ENCODE results near the gene CCT2. TPM values are rescaled to one million over a fixed set of nuclear protein-coding genes. Genes with fewer than 3 reads are reported as not detected.
A peak's percentile ranks its signal among the peaks of the same experiment; 100 is the strongest.

Gene CCT2
- 100 to 1,000 TPM; 484 to 501 TPM for total RNA-seq

DNA sequence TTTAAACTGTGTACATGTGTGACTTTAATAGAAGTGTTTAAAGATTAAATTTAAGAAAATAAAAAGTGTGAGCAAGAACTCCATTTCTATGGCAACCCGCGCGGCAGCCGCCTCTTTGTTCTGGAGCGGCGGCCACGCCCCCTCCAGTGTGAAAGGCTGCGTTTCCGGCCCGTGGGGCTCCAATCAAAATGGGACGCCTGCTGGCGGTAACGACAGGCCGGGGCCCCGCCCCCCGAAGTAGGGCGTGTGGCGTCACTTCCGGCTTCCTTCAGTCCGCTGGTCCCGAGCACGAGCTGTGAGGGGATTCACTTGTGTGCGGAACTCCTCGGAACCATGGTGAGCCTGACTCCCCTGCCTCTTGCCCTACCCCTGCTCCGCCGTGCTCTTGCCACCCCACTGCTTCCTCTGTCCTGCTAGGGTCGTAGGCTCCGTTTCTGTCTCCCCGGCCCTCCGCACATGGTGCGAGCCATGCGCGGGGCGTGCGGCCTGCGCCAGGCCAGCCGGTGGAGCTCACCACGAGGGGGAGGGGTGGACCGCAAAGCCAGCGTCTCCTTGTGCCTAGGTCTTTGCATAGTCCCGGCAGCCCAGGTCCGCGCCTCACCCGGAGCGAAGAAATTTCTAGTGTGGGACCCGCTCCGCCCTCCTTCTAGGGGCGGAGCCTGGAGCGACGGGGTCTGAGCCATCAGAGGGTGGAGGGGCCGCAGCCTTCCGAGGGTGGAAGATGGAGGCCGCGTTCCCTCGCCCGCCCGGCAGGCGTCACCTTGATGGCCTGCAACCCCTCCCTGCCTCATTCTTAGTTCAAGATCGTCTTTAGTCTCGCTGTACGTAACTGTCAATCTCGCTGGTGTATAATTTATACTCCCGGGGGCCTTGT, at the start of gene CCT2:
CCT2 (plus strand) TSS at position 271 of the 874 bp plus-strand sequence; CDS start at position 334, 63 bp downstream.
- peak within 1 kb of the TSS; percentile 99 for H3K27ac Mint-ChIP-seq
- peak; percentile 96 for DNase-seq
- peaks cover 34% of the 10 kb centered on the region for H3K36me3 Mint-ChIP-seq
- peaks cover 24% of the 10 kb centered on the region for H3K4me1 Mint-ChIP-seq
- peak within 1 kb of the TSS; percentile 89 for H3K4me3 Mint-ChIP-seq
- H3K27me3 Mint-ChIP-seq = no peaks in the 10 kb centered on the region
- no peaks in the 10 kb centered on the region for H3K9me3 Mint-ChIP-seq

DNA sequence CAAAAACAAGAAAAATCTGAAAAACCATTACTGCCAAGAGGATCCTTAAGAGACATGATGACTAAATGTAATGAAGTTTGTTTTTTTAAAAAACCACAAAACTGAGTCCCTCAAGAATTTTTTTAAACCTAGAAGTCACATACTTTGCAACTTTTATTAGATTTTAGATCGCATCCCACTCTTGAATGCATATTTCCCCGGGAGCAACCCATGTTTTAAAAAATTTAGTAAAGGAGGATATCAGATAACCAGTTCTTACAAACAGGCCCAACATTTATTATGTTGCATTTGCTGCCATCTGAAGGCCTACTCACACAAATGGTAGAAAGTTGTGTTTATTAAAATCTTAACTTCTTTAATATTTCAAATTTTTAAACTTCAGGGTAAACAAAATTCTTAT, 44.3 kb upstream of the CCT2 start:
- Mint-ChIP-seq H3K4me3 (no peak overlapping the region), H3K36me3 (peaks cover 23% of the 10 kb centered on the region), H3K4me1 (no peaks in the 10 kb centered on the region), H3K9me3 (peaks cover 10% of the 10 kb centered on the region), H3K27ac (no peak overlapping the region), H3K27me3 (no peaks in the 10 kb centered on the region)
- no peak for DNase-seq

DNA sequence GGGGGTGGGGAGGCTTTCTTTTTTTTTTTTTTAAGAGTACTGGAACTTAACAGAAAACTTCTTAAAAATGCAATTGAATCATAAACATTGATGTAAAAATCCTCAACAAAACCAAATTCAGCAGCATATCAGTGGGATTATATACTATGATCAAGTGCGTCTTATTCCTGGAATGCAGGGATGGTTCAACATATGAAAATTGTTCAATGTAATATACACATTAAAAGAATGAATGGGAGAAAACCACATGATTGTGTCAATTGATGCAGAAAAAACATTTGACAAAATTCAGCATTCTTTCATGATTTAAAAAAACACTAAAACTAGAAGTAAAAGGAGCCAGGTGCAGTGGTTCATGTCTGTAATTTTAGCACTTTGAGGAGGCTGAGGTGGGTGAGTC, 41.2 kb upstream of the CCT2 start:
- no peak for DNase-seq
- Mint-ChIP-seq H3K36me3 (peaks cover 20% of the 10 kb centered on the region), H3K4me1 (no peaks in the 10 kb centered on the region)

DNA sequence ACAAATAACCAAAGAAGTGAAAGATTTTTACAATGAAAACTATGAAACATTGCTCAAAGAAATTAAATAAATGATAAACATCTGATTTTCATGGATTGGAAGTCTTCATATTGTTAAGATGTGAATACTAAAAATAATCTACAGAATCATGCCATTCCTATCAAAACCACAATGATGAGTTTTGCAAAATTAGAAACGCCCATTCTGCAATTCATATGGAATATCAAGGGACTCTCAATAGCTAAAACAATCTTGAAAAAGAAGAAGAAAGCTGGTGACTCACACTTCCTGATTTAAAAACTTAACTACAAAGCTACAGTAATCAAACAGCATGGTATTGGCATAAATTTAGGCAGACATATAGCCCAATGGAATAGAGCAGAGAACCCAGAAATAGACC, 40.2 kb upstream of the CCT2 start:
- Mint-ChIP-seq H3K4me1 (no peaks in the 10 kb centered on the region), H3K27me3 (no peaks in the 10 kb centered on the region), H3K36me3 (peaks cover 22% of the 10 kb centered on the region), H3K4me3 (no peak overlapping the region), H3K9me3 (peaks cover 10% of the 10 kb centered on the region), H3K27ac (no peak overlapping the region)
- DNase-seq = no peak

More for the DNA sequence above, 41.2 kb upstream of the CCT2 start:
- Mint-ChIP-seq H3K27ac (no peak overlapping the region), H3K4me3 (no peak overlapping the region), H3K9me3 (peaks cover 10% of the 10 kb centered on the region), H3K27me3 (no peaks in the 10 kb centered on the region)

DNA sequence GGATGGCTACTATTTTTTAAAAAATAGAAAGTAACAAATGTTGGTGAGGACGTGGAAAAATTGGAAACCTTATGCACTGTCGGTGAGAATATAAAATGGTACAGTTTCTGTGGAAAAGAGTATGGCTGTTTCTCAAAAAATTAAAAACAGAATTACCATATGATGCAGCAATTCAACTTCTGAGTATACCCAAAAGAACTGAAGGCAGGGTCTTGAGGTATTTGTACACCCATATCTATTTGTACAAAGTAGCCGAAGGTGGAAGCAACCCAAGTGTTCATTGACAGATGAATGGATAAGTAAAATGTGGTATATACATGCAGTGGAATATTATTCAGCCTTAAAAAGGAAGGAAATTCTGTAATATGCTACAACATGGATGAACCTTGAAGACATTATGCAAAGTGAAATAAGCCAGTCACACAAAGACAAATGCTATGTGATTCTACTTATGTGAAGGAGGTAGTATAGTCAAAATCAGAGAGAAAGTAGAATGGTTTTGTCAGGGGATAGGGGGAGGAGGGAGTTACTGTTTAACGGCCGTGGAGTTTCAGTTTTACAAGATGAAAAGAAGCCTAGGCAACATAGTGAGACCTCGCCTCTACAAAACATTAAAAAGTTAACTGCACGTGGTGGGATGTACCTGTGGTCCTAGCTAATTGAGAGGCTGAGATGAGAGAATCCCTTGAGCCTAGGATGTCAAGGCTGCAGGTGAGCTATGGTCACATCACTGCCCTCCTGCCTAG, 38.4 kb upstream of the CCT2 start:
- H3K4me1 Mint-ChIP-seq = no peaks in the 10 kb centered on the region
- no peak overlapping the region for H3K4me3 Mint-ChIP-seq
- H3K27ac Mint-ChIP-seq = no peak overlapping the region
- H3K36me3 Mint-ChIP-seq = peaks cover 15% of the 10 kb centered on the region
- H3K9me3 Mint-ChIP-seq = peaks cover 10% of the 10 kb centered on the region
- no peak for DNase-seq
- no peaks in the 10 kb centered on the region for H3K27me3 Mint-ChIP-seq

DNA sequence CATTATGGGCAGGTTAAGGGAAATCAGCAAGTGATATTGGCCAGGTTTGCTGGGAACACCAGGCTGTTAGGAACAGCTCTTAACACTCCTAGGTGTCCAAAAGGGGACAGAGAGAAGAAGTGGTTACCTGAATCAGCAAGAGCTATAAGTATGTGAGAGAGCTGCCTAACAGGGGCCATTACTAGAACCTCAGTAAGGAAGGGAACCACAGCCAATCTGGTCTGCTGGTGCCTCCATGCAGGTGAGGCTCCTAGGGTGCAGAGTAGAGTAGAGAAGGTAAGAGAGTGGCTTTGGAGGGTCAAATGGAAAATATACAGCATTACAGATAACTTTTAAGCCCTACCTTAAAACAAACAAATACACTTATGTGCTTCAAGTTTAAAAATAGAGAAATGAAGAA, 36.6 kb upstream of the CCT2 start:
- H3K4me1 Mint-ChIP-seq = no peaks in the 10 kb centered on the region
- H3K27me3 Mint-ChIP-seq = no peaks in the 10 kb centered on the region
- H3K4me3 Mint-ChIP-seq = no peak overlapping the region
- DNase-seq = no peak
- H3K36me3 Mint-ChIP-seq = peaks cover 8% of the 10 kb centered on the region
- H3K9me3 Mint-ChIP-seq = peaks cover 5% of the 10 kb centered on the region
- no peak overlapping the region for H3K27ac Mint-ChIP-seq

DNA sequence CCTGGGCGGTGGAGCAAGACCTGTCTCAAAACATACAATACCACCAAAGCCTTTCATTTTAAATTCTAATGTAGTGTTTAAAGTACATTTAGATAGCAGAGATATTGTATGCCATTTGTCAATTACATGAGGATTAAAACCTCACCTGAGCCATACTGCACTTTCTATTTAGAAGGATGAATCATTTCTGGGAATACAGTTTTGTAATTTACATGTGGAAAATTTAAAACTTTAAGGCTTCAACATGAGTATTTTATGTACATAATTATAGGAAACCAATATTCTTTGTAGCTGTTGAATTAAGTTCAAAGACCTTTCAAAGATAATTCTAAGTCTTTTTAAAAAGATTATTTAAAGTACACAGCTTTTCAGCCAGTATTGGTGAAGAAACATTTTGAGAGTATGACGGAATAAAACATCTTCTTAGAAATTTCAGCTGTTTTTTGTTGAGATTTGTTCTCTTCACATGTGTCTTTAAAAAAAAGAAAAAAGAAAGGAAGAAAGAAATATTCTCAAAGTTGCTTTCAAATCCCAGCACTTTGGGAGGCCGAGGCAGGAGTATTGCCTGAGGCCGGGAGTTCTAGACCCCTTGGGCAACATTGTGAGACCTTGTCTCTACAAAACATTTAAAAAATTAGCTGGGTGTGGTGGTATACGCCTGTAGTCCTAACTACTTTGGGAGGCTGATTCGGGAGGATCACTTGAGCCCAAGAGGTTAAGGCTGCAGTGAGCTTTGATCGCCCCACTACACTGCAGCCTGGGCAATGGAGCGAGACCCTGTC, 34.5 kb upstream of the CCT2 start:
- no peak overlapping the region for H3K4me3 Mint-ChIP-seq
- H3K27ac Mint-ChIP-seq = no peak overlapping the region
- no peaks in the 10 kb centered on the region for H3K4me1 Mint-ChIP-seq
- H3K36me3 Mint-ChIP-seq = peaks cover 4% of the 10 kb centered on the region
- peaks cover 2% of the 10 kb centered on the region for H3K9me3 Mint-ChIP-seq
- no peaks in the 10 kb centered on the region for H3K27me3 Mint-ChIP-seq
- DNase-seq = no peak

DNA sequence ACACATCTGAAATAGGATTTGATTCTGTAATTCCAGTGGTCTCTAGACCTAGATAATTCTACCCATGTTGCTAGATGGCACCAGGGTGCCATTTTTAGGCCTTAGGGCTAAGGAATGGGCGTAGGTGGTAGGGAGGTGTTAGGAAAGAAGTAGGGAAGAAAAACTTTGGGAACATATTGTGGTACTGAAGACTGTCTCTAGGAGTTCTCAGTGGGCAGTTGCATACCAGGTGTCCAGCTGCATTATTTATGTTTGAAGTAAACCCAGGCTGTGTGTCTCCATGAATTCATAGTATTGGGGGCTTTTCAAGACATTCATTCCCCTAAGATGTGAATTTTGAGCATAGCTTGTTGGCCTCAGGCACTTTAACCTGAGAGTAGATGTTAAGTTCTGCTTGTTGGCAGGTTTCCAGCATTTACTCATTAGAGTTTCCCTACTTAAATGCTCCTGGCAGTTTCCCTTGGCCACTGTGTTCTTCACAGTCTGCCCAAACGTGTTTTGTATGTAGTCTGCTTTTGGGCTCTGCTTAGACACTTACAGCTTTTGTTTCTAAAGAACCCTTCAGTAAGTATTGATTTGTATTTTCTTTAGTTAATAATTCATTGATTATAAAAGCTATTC, 31.5 kb upstream of the CCT2 start:
- Mint-ChIP-seq H3K36me3 (peaks cover 2% of the 10 kb centered on the region), H3K4me3 (no peak overlapping the region), H3K9me3 (no peaks in the 10 kb centered on the region), H3K4me1 (no peaks in the 10 kb centered on the region), H3K27me3 (no peaks in the 10 kb centered on the region), H3K27ac (no peak overlapping the region)
- no peak for DNase-seq

DNA sequence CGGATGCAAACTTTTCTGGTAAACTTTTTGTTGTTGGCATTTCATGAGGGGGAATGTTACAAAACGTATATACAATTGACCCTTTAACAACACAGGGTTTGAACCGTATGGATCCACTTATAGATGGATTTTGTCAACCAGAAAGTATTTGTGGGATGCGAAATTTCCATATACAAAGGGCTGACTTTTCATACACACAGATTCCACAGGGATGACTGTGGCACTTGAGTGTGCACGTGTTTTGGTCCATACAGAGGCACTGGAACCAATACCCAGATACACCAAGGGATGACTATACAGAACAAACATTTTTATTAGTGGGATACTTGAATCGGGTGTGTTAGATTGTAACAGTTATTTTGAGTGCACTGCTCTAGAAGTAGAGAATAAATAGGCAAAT, 29.8 kb upstream of the CCT2 start:
- no peak overlapping the region for H3K4me3 Mint-ChIP-seq
- no peak for DNase-seq
- no peaks in the 10 kb centered on the region for H3K36me3 Mint-ChIP-seq
- no peaks in the 10 kb centered on the region for H3K27me3 Mint-ChIP-seq
- H3K27ac Mint-ChIP-seq = no peak overlapping the region
- no peaks in the 10 kb centered on the region for H3K4me1 Mint-ChIP-seq
- no peaks in the 10 kb centered on the region for H3K9me3 Mint-ChIP-seq

DNA sequence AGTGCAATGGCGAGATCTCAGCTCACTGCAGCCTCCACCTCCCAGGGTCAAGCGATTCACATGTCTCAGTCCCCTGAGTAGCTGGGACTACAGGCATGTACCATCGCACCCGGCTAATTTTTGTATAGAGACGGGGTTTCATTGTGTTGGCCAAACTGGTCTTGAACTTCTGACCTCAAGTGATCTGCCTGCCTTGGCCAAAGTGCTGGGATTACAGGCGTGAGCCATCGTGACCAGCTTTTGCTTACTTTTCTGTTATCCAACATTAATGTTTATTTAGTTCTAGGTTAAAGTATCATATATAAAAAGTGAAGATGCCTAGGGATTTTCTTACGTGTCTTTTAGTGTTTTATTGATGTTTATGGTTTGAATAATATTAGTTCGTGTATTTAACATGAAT, 28.9 kb upstream of the CCT2 start:
- no peaks in the 10 kb centered on the region for H3K27me3 Mint-ChIP-seq
- no peak overlapping the region for H3K27ac Mint-ChIP-seq
- no peak overlapping the region for H3K4me3 Mint-ChIP-seq
- H3K36me3 Mint-ChIP-seq = no peaks in the 10 kb centered on the region
- H3K9me3 Mint-ChIP-seq = no peaks in the 10 kb centered on the region
- no peak for DNase-seq
- no peaks in the 10 kb centered on the region for H3K4me1 Mint-ChIP-seq

DNA sequence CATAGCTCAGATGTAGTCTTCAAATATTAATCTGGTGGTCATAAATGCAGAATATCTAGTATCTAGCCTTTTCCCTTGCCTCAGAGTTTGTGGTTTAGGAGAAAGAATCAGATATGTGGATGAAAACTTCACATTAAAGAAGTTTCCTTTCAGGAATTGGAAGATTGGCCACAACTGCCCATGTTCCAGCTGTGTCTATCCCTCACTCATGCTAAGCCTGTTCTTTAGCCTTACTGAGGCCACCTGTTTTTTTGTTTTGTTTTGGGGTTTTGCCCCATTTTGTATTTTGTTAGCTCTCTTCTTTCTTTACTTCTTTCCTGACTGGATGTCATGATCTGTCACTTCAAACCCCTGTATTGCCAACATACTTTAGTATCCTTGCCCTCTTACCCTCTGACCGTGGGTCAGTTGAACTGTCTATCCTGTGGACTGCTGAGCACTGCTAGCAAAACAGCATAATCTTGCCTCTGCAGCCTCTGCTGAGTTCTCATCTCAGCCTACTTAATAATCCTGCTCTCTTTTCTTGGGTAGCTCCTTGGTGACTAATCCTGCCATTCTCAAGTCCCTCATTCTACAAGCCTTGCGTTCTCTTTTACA, 22.0 kb upstream of the CCT2 start:
- Mint-ChIP-seq H3K27me3 (no peaks in the 10 kb centered on the region), H3K27ac (no peak overlapping the region), H3K4me3 (no peak overlapping the region), H3K36me3 (peaks cover 2% of the 10 kb centered on the region), H3K4me1 (no peaks in the 10 kb centered on the region), H3K9me3 (no peaks in the 10 kb centered on the region)
- no peak for DNase-seq

DNA sequence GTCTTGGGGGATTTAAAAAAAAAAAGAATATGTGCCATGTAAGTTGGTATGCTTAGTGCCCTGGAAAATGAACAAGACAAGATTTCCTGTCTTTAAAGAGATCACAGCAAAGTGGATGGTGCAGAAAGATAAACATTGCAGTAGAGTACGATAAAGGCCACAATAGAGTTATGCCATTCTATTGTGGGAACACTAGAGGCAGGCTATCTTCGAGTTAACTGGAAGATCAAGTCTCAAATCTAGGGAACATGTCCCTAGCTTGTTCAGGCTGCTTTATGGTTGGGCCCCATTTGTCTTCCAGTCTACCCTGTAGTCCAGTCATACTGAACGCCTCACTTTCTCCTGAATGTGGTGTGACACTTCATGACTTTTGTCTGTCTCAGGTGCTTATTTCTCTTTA, 18.7 kb upstream of the CCT2 start:
- H3K27ac Mint-ChIP-seq = no peak overlapping the region
- H3K4me3 Mint-ChIP-seq = no peak overlapping the region
- H3K9me3 Mint-ChIP-seq = no peaks in the 10 kb centered on the region
- DNase-seq = no peak
- H3K27me3 Mint-ChIP-seq = no peaks in the 10 kb centered on the region
- H3K36me3 Mint-ChIP-seq = peaks cover under 1% of the 10 kb centered on the region
- H3K4me1 Mint-ChIP-seq = no peaks in the 10 kb centered on the region

DNA sequence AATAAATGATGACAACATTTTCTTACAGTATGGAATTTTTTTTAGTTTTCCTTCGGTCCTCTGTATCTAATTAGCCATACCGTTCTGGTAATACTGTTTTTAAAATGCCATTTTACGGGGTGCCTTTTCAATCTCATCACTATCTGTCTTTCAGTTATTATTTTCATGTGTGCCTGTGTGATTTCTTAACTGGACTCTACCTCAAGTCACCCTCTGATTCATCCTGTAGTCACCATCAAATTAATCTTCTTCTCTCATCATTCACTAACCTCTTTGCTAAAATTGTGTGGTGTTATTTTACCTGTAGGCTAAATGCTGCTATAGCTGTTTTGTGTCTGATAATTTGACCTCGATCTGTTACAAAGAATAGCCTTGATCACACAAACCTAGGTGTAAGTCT, 16.0 kb upstream of the CCT2 start:
- Mint-ChIP-seq H3K4me3 (no peak overlapping the region), H3K9me3 (no peaks in the 10 kb centered on the region), H3K4me1 (peaks cover 4% of the 10 kb centered on the region), H3K27ac (no peak overlapping the region), H3K36me3 (peaks cover 7% of the 10 kb centered on the region), H3K27me3 (no peaks in the 10 kb centered on the region)
- no peak for DNase-seq

DNA sequence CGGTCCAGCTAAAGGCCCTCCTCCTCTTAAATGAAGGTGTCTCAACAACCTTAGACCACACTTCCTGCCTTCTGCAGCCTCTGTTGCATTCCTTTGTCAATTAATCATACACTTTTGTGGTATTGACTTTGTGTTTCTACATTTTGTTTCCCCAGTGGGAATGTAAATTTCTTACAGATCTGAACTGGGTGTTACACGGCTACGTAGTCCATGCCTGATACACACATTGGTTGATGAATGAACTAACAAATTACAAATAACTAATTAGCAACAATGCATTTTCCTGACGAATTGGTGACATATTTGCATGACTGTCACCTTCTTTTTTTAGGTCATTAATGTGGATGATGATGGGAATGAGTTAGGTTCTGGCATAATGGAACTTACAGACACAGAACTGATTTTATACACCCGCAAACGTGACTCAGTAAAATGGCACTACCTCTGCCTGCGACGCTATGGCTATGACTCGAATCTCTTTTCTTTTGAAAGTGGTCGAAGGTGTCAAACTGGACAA, 15.2 kb upstream of the CCT2 start:
- Mint-ChIP-seq H3K9me3 (no peaks in the 10 kb centered on the region), H3K4me1 (peaks cover 6% of the 10 kb centered on the region), H3K4me3 (no peak overlapping the region), H3K36me3 (peaks cover 8% of the 10 kb centered on the region), H3K27ac (no peak overlapping the region), H3K27me3 (no peaks in the 10 kb centered on the region)
- DNase-seq = no peak

Measured in activated naive CD8-positive, alpha-beta T cell treated with anti-CD3 and anti-CD28 coated beads for 36 hours (primary cell).